ENCODE measurements around the gene RALGAPA1.
"Not testable (repeated sequence)": the region's sequence is repeated elsewhere in the genome, so short reads cannot be mapped to it uniquely, and the experiment has no call there.

The RALGAPA1 gene

DNA sequence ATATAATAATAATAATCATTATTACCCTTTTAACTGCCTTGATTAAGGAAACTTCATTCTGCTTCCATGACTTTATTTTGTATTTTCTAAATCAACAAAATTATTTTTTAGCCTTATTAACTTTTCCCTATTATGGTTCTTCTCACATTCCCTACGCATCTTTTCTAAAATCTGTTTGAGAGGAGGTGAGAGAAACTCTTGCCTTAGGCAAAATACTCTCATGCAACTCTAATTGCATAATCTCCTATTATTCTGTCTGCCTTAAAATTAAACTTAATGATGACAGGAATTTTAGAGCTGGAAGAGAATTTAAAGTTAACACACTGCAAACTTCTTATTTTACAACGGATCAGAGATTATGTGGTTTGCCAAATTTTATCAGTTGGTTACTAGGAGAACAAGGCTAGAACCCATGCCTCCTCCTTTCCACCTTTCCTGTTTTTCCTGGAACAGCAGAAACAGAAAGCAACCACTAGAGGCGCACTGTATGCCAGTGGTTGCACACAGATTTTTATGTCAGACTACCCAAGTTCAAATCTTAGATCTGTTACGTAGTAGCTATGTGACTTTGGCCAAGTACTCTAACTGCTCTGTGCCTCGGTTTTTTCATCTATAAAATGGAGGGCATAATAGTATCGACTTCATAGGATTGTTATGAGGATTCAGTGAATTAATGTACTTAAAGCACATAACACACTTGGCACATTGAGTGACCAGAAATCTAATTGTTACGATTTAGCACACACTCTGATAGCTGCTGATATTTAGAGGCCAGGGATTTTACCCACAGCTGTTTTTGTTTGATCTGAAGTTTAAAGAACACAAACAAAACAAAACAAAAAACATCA is 12.7 kb upstream of the RALGAPA1 start:
- no peak for DNase-seq

DNA sequence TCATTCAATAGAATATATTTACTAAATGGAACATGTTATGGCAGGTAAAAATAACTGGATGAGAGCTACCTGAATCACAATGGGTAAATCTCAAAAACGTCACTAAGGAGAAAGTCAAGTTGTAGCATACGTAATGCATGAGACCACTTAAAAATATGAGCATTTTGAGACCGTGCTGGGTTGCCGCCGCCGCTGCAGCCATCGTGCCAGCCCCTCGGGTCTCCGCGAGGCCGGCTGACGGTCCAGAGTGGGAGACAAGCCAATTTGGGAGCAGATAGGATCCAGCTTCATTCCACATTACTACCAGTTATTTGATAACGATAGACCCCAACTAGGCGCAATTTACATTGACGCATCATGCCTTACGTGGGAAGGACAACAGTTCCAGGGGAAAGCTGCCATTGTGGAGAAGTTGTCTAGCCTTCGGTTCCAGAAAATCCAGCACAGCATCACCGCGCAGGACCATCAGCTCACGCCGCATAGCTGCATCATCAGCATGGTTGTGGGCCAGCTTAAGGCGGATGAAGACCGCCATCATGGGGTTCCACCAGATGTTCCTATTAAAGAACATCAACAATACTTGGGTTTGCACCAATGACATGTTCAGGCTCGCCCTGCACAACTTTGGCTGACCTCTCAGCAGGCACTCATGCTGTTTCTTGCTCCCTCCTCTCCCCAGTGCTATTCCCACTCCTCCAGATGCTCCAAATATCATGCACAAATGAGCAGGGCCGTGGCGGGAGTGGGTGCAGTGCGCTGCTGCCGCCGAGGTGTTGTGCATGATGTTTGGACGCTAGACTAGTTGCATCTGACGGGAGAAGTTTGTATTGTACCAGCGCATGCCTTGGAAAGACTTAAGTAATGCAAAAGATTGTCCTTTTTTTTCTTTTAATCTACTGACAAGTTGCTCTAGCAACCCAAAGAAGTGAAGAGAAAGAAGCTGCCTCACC is 10.8 kb upstream of the RALGAPA1 start:
- no peak for DNase-seq

DNA sequence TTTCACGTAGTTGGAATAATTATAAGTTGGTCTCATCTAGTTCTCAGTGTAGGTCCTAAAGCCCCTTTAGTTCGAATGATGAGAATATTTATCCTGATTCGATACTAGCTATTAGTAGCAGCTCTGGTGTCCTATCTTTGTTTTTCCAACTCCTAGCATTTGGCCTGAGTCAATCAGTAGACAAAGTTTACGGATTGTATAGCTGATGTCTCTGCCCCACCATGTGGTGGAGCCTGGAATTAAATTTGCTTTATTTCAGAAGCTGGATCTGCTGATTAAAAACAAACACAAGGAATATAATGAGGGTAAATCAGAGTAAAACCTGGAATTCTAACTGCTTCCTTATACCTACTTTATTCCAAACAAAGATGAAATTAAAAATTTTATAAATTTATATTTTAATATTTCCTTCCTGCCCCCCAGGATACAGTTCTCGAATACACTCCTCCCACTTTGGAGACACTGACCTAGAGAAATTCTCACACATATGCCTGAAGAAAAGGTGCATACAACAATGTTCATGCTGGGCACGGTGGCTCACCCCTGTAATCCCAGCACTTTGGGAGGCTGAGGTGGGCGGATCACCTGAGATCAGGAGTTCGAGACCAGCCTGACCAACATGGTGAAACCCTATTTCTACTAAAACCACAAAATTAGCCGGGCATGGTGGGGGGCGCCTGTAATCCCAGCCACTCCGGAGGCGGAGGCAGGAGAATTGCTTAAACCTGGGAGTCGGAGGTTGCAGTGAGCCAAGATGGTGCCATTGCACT is 9.4 kb upstream of the RALGAPA1 start:
- no peak for DNase-seq

DNA sequence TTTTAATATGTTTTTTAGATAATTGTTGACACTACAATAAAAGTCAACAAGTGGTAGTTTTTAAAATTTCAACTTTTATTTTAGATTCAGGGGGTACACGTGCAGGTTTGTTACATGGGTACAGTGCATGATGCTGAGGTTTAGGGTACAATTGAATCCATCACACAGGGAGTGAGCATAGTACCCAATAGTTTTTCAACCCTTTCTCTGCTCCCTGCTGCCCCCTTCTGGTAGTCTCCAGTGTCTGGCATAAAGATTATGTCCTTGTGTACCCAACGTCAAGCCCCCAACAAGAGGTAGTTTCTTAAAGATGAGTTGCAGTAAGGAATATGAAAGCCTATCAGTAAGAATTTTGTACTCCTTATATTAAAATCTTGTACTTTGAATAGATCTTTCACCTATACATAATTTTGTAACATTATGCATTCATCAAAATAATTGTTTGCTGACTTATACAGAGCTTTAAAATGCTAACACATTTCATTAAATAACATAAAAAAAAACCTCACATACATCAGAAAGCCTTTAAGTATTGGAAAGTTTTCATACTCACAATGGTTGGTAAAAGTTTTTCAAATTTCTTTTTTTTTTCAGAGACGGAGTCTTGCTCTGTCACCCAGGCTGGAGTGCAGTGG is 5.4 kb upstream of the RALGAPA1 start:
- peak; percentile 90 for DNase-seq

DNA sequence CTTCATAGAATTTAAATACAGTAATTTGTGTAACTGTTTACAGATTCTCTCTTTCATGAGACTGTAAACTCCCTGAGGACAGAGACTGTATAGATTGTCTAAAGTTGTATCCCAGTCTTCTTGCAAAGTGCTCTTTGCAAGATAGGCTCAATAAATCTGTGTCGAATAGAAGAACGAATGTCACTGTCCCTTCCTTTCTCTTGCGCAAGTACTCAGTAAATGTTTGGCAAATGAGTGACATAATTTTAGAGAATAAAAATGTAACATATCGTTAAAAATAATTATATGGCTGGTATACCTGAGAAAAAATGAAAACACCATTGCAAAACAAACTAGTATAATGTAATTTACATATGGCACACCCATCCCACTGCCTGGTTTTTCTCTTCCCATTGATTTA is 1.9 kb upstream of the RALGAPA1 start:
- DNase-seq = no peak

DNA sequence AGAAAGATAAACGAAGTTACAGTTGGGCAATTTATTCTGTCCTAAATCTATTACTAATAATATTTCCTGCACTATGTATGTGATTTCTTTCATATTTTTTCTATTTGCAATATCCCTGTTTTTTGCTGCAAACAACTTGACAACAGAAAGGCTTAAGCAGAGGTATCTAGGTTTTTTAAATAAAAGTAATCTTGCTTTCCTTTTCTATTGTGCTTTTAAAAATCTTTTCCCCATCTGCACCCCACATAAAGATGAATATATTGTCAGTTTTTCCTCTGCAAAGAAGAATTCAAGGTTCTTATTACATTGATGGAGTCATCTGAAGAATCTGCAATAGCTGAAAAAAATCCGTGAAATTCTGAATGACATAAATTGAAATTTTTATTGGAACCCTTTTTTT is 502 bp upstream of the RALGAPA1 start:
- no peak for DNase-seq

DNA sequence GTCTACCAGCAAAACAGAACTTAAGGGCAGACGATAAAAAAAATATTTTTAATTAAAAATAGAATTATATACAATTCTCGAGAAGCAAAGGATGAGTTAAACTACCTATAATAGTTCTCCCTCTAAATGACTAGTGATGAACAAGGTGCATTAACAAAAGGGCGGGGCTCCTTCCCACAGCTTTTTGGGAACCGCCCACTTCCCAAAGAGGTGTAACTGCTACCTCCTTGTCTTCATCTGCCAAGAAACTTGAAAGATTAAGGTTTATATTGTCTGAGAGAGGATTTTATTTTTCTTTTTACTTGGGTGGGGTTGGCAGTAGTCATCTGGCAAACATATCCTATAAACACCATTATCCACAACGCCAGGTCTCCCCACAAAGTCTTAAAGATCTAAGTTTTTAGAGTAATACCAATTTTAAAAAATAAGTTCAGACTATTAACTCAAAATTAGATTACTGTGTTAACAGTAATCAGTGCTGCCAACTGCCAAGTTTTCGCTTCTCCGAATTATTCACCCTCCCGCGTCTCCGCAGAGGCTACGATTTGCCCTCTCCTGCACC is 938 bp downstream of the RALGAPA1 start:
- DNase-seq = peak; percentile 74

DNA sequence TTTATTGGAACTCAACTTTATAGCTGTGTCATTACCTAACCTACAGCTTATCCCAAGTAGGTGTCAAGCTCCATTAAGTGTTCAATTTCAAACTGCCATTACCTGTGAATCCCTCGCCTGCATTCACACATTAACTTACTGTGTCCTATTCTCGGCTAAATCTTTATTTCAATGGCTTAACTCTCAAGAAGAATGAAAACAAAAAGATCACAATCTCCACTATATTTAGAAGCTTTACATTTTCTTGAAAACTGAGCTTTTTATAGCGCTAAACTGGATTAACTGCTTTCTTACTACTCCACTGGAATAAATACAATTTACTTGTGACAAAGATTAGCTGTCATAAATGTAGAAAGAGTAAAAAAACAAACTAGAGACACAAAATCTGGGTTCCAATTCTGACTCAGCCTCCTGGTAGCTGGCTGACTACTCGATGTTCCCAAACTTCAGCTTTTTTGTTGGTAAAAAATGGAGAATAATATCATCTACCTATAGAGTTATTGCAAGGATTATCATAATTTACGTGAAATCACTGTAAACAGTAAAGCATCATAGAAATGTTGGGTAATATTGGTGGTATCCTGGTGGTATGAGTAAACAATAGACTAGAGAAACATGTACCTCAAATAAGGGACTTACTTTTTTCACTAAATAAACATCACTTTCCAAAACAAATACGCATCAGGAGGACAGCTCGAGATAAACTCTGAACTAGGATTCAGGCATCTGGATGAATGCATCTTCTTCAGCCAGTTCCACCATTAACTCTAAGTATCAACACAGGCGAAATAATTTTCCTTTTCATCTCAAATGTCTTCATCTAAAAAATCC is 1.7 kb downstream of the RALGAPA1 start:
- no peak for DNase-seq

DNA sequence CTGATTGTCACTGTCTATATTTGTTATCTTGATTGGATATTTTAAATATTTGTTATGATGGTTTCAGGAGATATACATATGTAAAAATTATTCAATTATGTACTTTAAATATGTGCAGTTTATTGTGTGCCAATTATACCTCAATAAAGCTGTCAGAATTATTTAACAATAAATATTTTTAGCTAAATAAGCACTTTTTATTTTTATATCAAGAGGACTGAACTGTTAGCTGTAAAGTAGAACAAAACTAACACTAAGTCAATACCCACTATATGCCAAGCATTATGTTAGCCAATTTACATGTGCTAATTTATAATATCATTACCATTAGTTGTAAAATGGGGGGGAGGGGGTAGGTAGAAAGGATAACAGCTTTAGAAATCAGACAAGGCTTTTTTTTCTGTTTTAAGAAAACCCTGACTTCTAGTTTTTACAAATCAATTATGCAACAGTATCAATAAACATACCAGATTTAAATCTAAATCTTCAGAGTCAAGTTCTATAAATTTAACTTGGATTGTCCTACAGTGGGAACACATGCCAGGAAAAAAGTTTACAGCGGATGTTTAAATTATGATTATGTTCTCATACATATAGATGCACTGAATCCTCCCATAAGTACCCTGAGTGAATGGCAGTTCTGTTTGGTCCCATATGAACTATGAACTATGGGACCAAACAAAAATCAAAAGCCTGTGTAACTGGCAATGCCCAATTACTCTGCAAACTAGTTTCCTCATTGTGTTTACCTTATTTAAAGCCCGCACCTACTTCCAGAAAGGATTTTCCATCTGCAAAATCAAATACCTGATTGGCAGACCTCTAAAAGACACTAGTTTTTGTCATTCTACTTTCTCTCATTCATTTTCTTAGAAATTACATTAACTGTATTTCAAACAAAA is 2.8 kb downstream of the RALGAPA1 start:
- DNase-seq = no peak

DNA sequence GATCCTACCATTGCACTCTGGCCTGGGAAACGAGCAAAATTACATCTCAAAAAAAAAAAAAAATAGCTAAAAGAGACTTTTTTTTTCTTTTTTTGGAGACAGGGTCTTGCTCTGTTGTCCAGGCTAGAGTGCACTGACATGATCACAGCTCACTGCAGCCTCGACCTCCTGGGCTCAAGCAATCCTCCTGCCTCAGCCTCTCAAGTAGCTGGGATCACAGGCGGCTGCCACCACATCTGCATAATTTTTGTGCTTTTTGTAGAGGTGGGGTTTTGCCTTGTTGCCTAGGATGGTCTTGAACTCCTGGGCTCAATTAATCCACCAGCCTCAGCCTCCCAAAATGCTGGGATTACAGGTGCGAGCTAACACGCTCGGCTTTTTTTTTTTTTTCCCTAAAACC is 11.3 kb downstream of the RALGAPA1 start:
- DNase-seq = no peak

DNA sequence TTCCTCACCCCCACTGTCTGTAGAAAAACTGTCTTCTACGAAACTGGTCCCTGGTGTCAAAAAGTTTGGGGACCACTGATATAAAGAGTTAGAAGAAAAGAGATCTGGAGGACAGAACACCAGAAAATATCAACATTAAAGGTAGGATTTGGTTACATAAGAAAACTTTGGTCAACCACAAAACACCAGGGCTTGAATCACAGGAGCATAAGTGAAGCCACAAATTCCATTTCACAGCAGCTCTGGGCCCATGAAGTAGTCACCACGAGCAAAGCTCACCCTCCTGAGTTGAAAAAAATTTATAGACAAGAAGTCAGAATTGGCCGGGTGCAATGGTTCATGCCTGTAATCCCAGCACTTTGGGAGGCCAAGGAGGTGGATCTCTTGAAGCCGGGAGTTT is 19.4 kb downstream of the RALGAPA1 start:
- DNase-seq = no peak

DNA sequence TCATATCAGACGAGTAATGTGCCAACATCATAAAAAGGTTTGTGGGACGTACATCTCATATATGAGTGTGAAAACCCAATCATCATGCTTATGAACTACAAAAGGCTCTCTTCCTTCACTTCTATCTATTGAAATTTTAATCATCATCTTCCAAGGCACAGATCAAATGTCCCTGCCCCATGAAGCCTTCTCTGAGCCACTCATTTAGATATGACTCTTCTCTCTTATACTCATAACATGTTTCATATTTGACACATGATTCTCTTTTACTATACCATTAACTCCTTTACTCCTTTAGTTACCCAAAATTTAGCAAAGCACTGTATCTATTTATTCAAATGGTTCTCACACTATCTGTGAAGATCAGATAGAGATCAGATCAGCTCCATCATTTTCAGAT is 22.2 kb downstream of the RALGAPA1 start:
- no peak for DNase-seq

DNA sequence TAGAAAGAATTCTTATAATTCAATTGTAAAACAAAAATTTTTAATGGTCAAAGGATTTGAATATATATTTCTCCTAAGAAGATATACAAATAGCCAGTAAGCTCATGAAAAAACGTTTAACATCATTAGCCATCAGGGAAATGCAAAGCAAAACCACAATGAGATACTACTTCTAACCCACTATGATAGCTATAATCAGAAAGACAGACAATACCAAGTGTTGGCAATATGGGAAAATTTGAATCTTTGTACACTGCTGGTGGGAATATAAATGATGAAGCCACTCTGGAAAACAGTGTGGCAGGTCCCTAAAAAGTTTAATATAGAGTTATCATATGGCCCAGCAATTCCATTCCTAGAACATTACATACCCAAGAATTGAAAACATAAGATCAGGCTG is 25.4 kb downstream of the RALGAPA1 start:
- DNase-seq = no peak

DNA sequence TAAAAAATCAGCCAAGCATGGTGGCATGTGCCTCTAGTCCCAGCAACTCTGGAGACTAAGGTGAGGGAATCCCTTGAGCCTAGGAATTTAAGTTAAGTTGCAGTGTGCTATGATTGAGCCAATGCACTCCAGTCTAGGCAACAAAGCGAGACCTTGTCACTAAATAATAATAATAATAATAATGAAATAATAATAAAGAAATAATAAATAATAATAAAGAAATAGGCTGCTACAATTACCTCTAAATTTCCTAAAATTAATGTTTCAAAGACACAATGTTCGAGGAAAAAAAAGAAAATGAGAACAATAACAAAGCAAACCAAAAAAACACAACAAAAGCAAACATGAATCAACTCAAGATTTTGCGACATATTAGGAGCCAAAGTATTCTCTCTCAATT is 29.7 kb downstream of the RALGAPA1 start:
- DNase-seq = no peak

DNA sequence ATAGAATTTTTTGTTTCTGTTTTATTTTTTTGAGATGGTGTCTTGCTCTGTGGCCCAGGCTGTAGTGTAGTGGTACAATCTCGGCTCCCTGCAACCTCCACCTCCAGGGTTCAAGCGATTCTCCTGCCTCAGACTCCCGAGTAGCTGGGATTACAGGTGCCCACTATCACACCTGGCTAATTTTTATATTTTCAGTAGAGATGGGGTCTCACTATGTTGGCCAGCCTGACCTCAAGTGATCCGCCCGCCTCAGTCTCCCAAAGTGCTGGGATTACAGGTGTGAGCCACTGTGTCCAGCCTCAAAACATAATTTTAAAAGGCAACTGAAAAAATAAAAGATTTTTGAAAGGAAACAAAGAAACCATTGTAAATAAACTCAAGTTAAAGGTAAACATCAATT is 31.5 kb downstream of the RALGAPA1 start:
- DNase-seq = not testable (repeated sequence)

DNA sequence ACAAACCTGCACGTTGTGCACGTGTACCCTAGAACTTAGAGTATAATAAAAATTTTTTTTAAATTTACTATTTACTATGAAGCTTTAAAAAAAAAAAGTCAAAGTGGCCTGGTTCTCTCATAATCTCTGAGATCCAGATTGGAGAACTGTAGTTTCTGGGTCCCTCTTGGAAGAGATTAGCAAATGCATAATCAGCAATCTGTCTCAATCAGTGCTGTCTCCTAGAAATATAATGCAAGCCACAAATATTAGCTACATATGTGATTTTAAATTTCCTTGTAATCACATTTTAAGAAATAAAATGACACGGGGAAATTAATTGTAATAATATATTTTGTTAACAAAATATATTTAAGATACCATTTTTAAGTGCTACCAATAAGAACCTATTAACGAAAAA is 32.3 kb downstream of the RALGAPA1 start:
- no peak for DNase-seq

DNA sequence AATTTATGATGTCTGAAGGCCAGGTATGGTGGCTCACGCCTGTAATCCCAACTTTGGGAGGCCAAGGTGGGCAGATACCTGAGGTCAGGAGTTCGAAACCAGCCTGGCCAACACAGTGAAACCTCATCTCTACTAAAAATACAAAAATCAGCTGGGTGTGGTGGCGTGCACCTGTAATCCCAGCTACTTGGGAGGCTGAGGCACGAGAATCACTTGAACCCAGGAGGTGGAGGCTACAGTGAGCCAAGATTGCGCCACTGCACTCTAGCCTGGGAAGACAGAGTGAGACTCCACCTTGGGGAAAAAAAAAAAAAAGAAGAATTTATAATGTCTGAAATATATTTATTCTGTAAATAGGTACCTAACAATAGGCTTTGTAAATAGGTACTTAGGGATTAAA is 33.0 kb downstream of the RALGAPA1 start:
- not testable (repeated sequence) for DNase-seq

DNA sequence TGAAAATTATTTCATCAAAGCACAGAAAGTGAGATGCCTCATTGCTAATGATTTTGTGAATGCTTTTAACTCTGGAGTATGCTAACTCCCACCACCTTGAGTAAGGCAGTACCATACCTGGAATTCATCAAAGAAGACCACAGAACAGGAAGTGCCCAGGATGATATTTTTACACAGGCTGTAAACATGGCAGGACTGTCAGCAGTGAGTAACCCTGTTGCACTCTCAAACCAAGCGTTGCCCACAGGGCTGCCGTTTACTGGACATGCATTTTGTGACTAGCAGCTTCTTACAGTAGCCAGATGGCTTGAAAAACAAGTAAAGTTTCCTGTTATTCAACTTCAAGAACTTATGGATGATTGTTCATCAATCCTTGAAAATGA is 42.4 kb downstream of the RALGAPA1 start:
- DNase-seq = no peak

DNA sequence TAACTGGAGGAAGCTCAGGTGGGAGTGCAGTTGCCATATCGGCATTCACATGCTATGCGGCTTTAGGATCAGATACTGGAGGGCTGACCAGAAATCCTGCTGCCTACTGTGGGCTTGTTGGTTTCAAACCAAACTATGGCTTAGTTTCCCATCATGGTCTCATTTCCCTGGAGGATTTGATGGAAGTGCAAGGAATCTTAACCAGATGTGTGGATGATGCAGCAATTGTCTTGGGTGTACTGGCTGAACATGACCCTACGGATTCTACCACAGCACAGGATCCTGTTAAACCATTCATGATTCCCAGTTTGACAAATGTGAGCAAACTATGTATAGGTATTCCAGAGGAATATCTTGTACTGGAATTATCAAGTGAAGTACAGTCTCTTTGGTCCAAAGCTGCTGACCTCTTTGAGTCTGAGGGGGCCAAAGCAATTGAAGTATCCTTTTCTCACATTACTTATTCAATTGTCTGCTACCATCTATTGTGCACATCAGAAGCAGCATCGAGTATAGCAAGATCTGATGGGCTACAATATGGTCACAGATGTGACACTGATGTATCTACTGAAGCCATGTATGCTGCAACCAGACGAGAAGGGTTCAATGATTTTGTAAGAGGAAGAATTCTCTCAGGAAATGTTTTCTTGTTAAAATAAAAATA is 42.9 kb downstream of the RALGAPA1 start:
- DNase-seq = no peak

DNA sequence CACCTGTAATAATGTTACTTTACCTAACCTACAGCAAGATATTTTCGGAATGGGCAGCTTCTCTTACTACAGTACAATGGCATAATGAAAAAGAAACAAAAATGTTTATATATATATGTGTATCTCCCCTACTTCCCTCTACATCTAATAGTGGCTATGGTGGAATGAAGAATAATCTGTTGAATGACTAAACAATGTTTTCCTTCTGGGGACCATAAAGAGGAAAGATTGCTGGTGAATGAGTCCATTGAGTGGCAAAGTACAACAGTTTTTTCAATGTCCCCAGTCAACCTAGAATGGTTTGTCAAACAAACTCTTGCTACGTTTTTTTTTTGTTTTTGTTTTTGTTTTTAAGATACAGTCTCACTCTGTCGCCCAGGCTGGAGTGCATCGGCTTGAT is 47.2 kb downstream of the RALGAPA1 start:
- DNase-seq = no peak
